T-cell (primary cell): Measurements from ENCODE around the gene DSP. TPM values are rescaled to one million over a fixed set of nuclear protein-coding genes. Genes with fewer than 3 reads are reported as not detected.

Experiments used
- ATAC-seq, 4 experiments: fragments of 200-7000 bp in 3 of 4; fragments of 150-1000 bp in 1 of 4; cut with Tn5 transposase; replicated peaks in 1 of 4; 1 replicate in 3 of 4; 2 replicates in 1 of 4; pipeline ENCODE4 v1.10.0; 2021; ENCODE audit warnings: moderate library complexity in 3 of 4, mild to moderate bottlenecking in 2 of 4, moderate number of reproducible peaks in 1 of 4
- CTCF ChIA-PET, 2 donors: fragments of 300-600 bp; sonication (Branson Sonifier 250); formaldehyde crosslinking; loops; one replicate each; lab custom pipeline; 2022; ENCODE audit warnings: antibody characterized with exemption in 2 of 2; lab: Charles Lee
- POLR2A ChIA-PET, 2 donors: fragments of 300-600 bp; sonication (Branson Sonifier 250); formaldehyde crosslinking; loops; one replicate each; lab custom pipeline; 2022; ENCODE audit warnings: antibody characterized with exemption in 2 of 2; lab: Charles Lee
- DNase-seq, 35 experiments: peaks; one replicate each; pipeline versions ENCODE4 v3.0.0 to v3.0.0-alpha.2; 2013 to 2023
- H3K27ac ChIP-seq: one replicate; pipeline ENCODE4 v1.5.1; 2013; ENCODE audit warnings: low read length
- H3K27me3 ChIP-seq, 2 experiments: replicated peaks in 1 of 2; 1 replicate in 1 of 2; 2 replicates in 1 of 2; pipeline versions ENCODE4 v1.6.1 to v1.7.0; 2013; ENCODE audit warnings: low read length in 1 of 2, mixed read lengths in 1 of 2; ENCODE audit not compliant: control insufficient read depth in 2 of 2, insufficient read depth in 2 of 2; ENCODE audit errors: extremely low read depth in 1 of 2
- H3K36me3 ChIP-seq, 2 donors: 1 replicate in 1 of 2; 2 replicates in 1 of 2; pipeline versions ENCODE4 v1.6.1 to v1.7.0; 2013; ENCODE audit warnings: low read length in 1 of 2; ENCODE audit not compliant: control insufficient read depth in 2 of 2, insufficient read depth in 1 of 2; ENCODE audit errors: extremely low read depth in 1 of 2
- H3K4me1 ChIP-seq, 2 experiments: 1 replicate in 1 of 2; 2 replicates in 1 of 2; pipeline versions ENCODE4 v1.6.1 to v1.7.0; 2013; ENCODE audit warnings: low read length in 2 of 2, mixed read lengths in 1 of 2; ENCODE audit not compliant: insufficient read depth in 2 of 2, control insufficient read depth in 1 of 2; ENCODE audit errors: extremely low read depth in 1 of 2
- H3K4me3 ChIP-seq, 2 donors: 1 replicate in 1 of 2; 2 replicates in 1 of 2; pipeline versions ENCODE4 v1.5.1 to v1.7.0; 2013; ENCODE audit warnings: mild to moderate bottlenecking in 2 of 2, low read length in 1 of 2, moderate library complexity in 1 of 2; ENCODE audit not compliant: control insufficient read depth in 1 of 2; ENCODE audit errors: extremely low read depth in 1 of 2
- H3K9me3 ChIP-seq: 2 replicates; pipeline ENCODE4 v1.7.0; 2013
- H3K27ac Mint-ChIP-seq, 2 donors: one replicate each; pipeline ENCODE4 v1.8.0; 2020 to 2021; ENCODE audit warnings: mild to moderate bottlenecking in 2 of 2, mixed read lengths in 2 of 2
- H3K27me3 Mint-ChIP-seq, 2 donors: one replicate each; pipeline ENCODE4 v1.8.0; 2021 to 2022; ENCODE audit warnings: mixed read lengths in 2 of 2
- H3K36me3 Mint-ChIP-seq: one replicate; pipeline ENCODE4 v1.8.0; 2021; ENCODE audit warnings: mixed read lengths
- H3K4me1 Mint-ChIP-seq, 3 donors: one replicate each; pipeline ENCODE4 v1.8.0; 2020 to 2022; ENCODE audit warnings: mixed read lengths in 3 of 3, mild to moderate bottlenecking in 1 of 3
- H3K4me3 Mint-ChIP-seq, 3 donors: one replicate each; pipeline ENCODE4 v1.8.0; 2020 to 2022; ENCODE audit warnings: mild to moderate bottlenecking in 3 of 3, mixed read lengths in 3 of 3, moderate library complexity in 3 of 3
- H3K9me3 Mint-ChIP-seq, 3 donors: one replicate each; pipeline ENCODE4 v1.8.0; 2020 to 2022; ENCODE audit warnings: mixed read lengths in 3 of 3
- WGBS: methylation state at CpG from one replicate; pipeline ENCODE4 v1.1.5; 2013; ENCODE audit warnings: missing lambda C conversion rate; ENCODE audit not compliant: insufficient coverage; 5-methylcytosine and 5-hydroxymethylcytosine counted together
- total RNA-seq, 35 experiments: library from RNA in 6 of 35; stranded (reverse) in 6 of 35; fragments of 120-200 nt in 1 of 35; gene quantifications; one replicate each; pipeline versions ENCODE4 v1.2.1 to v1.2.4 and lab custom pipeline; 2013 to 2026

The DSP gene
- total RNA-seq, 5 donors from 2014 or later (not counting 1 experiment from before 2014, with no cell fraction given), result 0.12 to 1.0 (median 0.80) TPM; not detected in 1

GRCh38 chr6:7628909-7629308 lies 87.4 kb downstream of the DSP start:
- Mint-ChIP-seq H3K9me3 (no peaks in the 10 kb centered on the region), H3K4me3 (no peak overlapping the region), H3K36me3 (no peaks in the 10 kb centered on the region), H3K4me1 (no peaks in the 10 kb centered on the region), H3K27me3 (peaks cover 4 to 7% of the 10 kb centered on the region in 2 donors), H3K27ac (no peak overlapping the region)
- H3K36me3 ChIP-seq, result no peaks in the 10 kb centered on the region
- H3K27me3 ChIP-seq, result peaks cover 0 to 6% of the 10 kb centered on the region in 2 experiments
- ChIA-PET POLR2A (no interaction called here), CTCF (no interaction called here)
- ATAC-seq, result no peak
- no peak for DNase-seq
- no peaks in the 10 kb centered on the region for H3K4me1 ChIP-seq
- WGBS, result 92% methylated on average over 5 of the region's 11 CpGs
- H3K27ac ChIP-seq, result no peak overlapping the region
- no peaks in the 10 kb centered on the region for H3K9me3 ChIP-seq
- H3K4me3 ChIP-seq, result no peak overlapping the region

- Histone ChIP-seq H3K27me3 (peaks cover 0 to 6% of the 10 kb centered on the region in 2 experiments), H3K27ac (no peak overlapping the region), H3K36me3 (no peaks in the 10 kb centered on the region), H3K4me3 (no peak overlapping the region), H3K4me1 (no peaks in the 10 kb centered on the region), H3K9me3 (no peaks in the 10 kb centered on the region)
- ChIA-PET POLR2A (no interaction called here), CTCF (no interaction called here)
- ATAC-seq (no peak), DNase-seq (no peak)
- 9% methylated on average over 1 of the region's 2 CpGs for WGBS
- no peak overlapping the region for H3K4me3 Mint-ChIP-seq
- H3K27me3 Mint-ChIP-seq, result peaks cover 4 to 7% of the 10 kb centered on the region in 2 donors
- no peaks in the 10 kb centered on the region for H3K9me3 Mint-ChIP-seq
- H3K4me1 Mint-ChIP-seq, result no peaks in the 10 kb centered on the region
- H3K27ac Mint-ChIP-seq, result no peak overlapping the region
- H3K36me3 Mint-ChIP-seq, result no peaks in the 10 kb centered on the region
These were observed 87.8 kb downstream of the DSP start for GRCh38 chr6:7629321-7629720.

- ChIA-PET POLR2A (no interaction called here), CTCF (no interaction called here)
- H3K27ac Mint-ChIP-seq, result no peak overlapping the region
- Histone ChIP-seq H3K9me3 (no peaks in the 10 kb centered on the region), H3K4me3 (no peak overlapping the region), H3K4me1 (no peaks in the 10 kb centered on the region), H3K36me3 (no peaks in the 10 kb centered on the region), H3K27me3 (peaks cover 0 to 6% of the 10 kb centered on the region in 2 experiments), H3K27ac (no peak overlapping the region)
- 69% methylated on average over 4 of the region's 5 CpGs for WGBS
- peaks cover 6 to 7% of the 10 kb centered on the region in 2 donors for H3K27me3 Mint-ChIP-seq
- DNase-seq (no peak), ATAC-seq (no peak)
- H3K9me3 Mint-ChIP-seq, result no peaks in the 10 kb centered on the region
- no peaks in the 10 kb centered on the region for H3K4me1 Mint-ChIP-seq
- no peak overlapping the region for H3K4me3 Mint-ChIP-seq
- H3K36me3 Mint-ChIP-seq, result no peaks in the 10 kb centered on the region
These were observed 89.3 kb downstream of the DSP start for GRCh38 chr6:7630792-7631191.

- no peaks in the 10 kb centered on the region for H3K9me3 ChIP-seq
- POLR2A ChIA-PET, result no interaction called here
- DNase-seq (no peak), ATAC-seq (no peak)
- no peaks in the 10 kb centered on the region for H3K36me3 ChIP-seq
- CTCF ChIA-PET, result no interaction called here
- Mint-ChIP-seq H3K36me3 (no peaks in the 10 kb centered on the region), H3K4me3 (no peak overlapping the region), H3K27ac (no peak overlapping the region), H3K4me1 (no peaks in the 10 kb centered on the region), H3K27me3 (peaks cover 7 to 9% of the 10 kb centered on the region in 2 donors), H3K9me3 (no peaks in the 10 kb centered on the region)
- no peaks in the 10 kb centered on the region for H3K4me1 ChIP-seq
- no peak overlapping the region for H3K27ac ChIP-seq
- H3K4me3 ChIP-seq, result no peak overlapping the region
- WGBS, result 95% methylated on average over 4 of the region's 5 CpGs
- peaks cover 0 to 9% of the 10 kb centered on the region in 2 experiments for H3K27me3 ChIP-seq
These were observed 90.0 kb downstream of the DSP start for GRCh38 chr6:7631466-7631865.

GRCh38 chr6:7632501-7633290 lies 91.2 kb downstream of the DSP start:
- no peaks in the 10 kb centered on the region for H3K36me3 ChIP-seq
- H3K27me3 ChIP-seq, result peaks cover 0 to 9% of the 10 kb centered on the region in 2 experiments
- Mint-ChIP-seq H3K27me3 (peaks cover 3 to 12% of the 10 kb centered on the region in 2 donors), H3K9me3 (no peaks in the 10 kb centered on the region), H3K4me1 (no peaks in the 10 kb centered on the region), H3K27ac (no peak overlapping the region), H3K36me3 (no peaks in the 10 kb centered on the region), H3K4me3 (no peak overlapping the region)
- ChIA-PET CTCF (no interaction called here), POLR2A (interaction anchor here (0.6 to 0.7 kb wide), 2 partner anchors 15 to 47 kb away, joined by 3 to 5 read pairs; no protein-coding TSS in a partner anchor)
- H3K27ac ChIP-seq, result no peak overlapping the region
- H3K4me3 ChIP-seq, result no peak overlapping the region
- H3K4me1 ChIP-seq, result no peaks in the 10 kb centered on the region
- no peaks in the 10 kb centered on the region for H3K9me3 ChIP-seq
- DNase-seq, result no peak
- no peak for ATAC-seq
- WGBS, result 84% methylated on average over 7 of the region's 9 CpGs

- CTCF ChIA-PET, result no interaction called here
- DNase-seq, result no peak
- Mint-ChIP-seq H3K4me3 (no peak overlapping the region), H3K27ac (no peak overlapping the region), H3K36me3 (no peaks in the 10 kb centered on the region), H3K9me3 (no peaks in the 10 kb centered on the region), H3K27me3 (peaks cover 3 to 12% of the 10 kb centered on the region in 2 donors), H3K4me1 (no peaks in the 10 kb centered on the region)
- H3K9me3 ChIP-seq, result no peaks in the 10 kb centered on the region
- ATAC-seq, result no peak
- peaks cover 0 to 9% of the 10 kb centered on the region in 2 experiments for H3K27me3 ChIP-seq
- no peak overlapping the region for H3K27ac ChIP-seq
- H3K4me3 ChIP-seq, result no peak overlapping the region
- no peaks in the 10 kb centered on the region for H3K4me1 ChIP-seq
- WGBS, result no CpG with 5 or more reads among the region's 4 CpGs
- POLR2A ChIA-PET, result interaction anchor here in 1 of 2 donors (0.7 kb wide), 1 partner anchor 47 kb away, joined by 5 read pairs; no protein-coding TSS in a partner anchor
- H3K36me3 ChIP-seq, result no peaks in the 10 kb centered on the region
These were observed 91.9 kb downstream of the DSP start for GRCh38 chr6:7633361-7633760.
